ENCODE measurements around the gene KLF3.

Gene KLF3

DNA sequence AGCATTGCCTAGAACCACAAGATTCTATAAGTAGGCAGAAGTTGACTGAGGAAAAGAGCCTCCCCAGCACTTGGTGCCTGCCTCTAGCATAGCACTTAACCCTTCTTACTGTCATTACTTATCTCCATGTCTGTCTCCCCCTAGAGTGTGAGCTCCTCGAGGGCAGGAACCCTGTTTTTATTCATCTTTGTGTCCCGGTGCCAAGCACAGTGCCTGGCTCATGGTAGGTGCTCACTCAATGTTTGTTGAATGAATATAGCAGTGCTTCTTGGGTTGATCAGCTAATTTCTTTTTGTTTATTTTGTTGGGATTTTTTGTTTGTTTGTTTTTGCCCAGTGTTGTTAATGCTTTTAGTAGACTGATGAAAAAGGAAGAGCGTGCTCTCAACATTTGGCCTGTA lies 30.3 kb downstream of the KLF3 start:
- DNase-seq (ENCODE audit: low read depth in 2 of 3, low spot score in 2 of 3): no peak

DNA sequence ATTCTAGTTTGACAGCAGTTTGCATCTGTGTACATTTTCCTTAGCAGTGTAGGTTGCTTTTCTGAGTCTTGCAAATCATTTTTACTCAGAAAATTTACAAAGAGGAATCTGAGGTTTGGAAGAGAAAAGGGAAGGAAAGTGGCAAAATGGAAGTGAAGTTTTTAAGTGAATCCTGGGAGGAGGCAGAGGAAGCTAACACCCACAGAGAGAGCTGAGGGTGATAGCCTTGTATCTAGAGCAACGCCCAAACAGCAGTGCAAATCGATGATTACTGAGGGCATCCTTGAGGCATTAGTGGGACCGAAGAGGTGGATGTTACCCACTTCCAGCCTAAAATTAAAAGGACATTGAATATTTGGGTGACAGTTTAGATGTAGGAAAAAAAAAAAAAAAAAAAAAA lies 31.8 kb downstream of the KLF3 start:
- DNase-seq (ENCODE audit: low read depth in 2 of 3, low spot score in 2 of 3): no peak

DNA sequence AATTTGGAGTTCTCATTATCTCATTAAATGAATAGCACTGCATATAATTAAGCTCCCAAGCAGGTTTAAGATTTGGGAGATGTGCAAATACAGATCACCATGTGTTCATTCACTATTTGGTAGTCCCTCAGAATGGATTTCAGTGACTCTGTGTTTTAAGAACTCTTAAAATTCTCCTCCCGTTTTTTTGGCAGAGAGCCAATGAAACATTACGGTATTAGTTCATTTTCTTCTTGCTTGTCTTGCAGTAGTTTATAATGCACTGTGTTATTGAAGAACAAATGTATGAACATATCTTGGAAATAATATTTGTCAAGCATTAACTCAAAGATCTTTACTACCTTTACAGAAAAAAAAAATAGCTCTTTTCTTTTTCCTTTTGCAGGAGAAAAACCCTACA lies 32.7 kb downstream of the KLF3 start:
- no peak for DNase-seq (ENCODE audit: low read depth in 2 of 3, low spot score in 2 of 3)

DNA sequence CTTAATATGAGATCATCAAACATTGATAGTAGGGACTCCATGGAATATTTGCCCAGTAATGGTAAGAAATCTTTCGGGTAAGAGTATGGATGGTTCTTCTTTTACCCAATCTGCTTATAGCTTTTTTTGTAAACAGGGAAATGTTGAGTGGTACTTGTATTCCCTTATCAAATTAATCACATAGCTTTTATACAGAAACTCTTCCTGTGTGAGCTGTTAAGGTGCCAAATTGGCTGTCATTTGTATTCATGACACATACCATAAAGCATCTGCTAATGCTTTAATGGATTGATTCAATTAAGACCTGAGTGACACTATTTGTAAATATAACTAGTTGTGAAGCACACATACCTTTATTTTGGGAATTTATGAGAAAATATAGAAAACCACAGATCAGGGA lies 34.2 kb downstream of the KLF3 start:
- no peak for DNase-seq (ENCODE audit: low read depth in 2 of 3, low spot score in 2 of 3)

GRCh38 chr4:38699112-38699511 lies 35.1 kb downstream of the KLF3 start:
- DNase-seq (ENCODE audit: low read depth in 2 of 3, low spot score in 2 of 3): no peak

- no peak for DNase-seq (ENCODE audit: low read depth in 2 of 3, low spot score in 2 of 3)
Measured at GRCh38 chr4:38703635-38704034, 39.6 kb downstream of the KLF3 start.

- no peak for DNase-seq (ENCODE audit: low read depth in 2 of 3, low spot score in 2 of 3)
Measured at GRCh38 chr4:38704622-38705154, 40.7 kb downstream of the KLF3 start.

- no peak for DNase-seq (ENCODE audit: low read depth in 2 of 3, low spot score in 2 of 3)
Measured at GRCh38 chr4:38706301-38706700, 42.3 kb downstream of the KLF3 start.

GRCh38 chr4:38710053-38710452 lies 46.1 kb downstream of the KLF3 start:
- DNase-seq (ENCODE audit: low read depth in 2 of 3, low spot score in 2 of 3): no peak

- no peak for DNase-seq (ENCODE audit: low read depth in 2 of 3, low spot score in 2 of 3)
Measured at GRCh38 chr4:38711066-38711465, 47.1 kb downstream of the KLF3 start.

DNA sequence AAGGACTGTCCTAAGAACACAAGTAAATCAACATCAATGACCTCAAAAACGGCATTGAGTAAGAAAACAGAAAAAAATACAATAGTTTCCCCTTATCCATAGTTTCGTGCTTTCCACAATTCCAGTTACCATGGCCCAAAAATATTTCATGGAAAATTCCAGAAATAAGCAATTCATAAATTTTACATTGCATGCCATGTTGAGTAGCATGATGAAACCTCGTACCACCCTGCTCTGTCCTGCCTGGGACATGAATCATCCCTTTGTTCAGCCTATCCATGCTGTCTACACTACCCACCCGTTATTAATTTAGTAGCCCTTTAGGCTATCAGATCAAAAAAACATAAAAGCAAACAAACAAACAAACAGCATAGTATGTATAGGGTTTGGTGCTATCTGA lies 51.1 kb downstream of the KLF3 start:
- DNase-seq (ENCODE audit: low read depth in 2 of 3, low spot score in 2 of 3): no peak

DNA sequence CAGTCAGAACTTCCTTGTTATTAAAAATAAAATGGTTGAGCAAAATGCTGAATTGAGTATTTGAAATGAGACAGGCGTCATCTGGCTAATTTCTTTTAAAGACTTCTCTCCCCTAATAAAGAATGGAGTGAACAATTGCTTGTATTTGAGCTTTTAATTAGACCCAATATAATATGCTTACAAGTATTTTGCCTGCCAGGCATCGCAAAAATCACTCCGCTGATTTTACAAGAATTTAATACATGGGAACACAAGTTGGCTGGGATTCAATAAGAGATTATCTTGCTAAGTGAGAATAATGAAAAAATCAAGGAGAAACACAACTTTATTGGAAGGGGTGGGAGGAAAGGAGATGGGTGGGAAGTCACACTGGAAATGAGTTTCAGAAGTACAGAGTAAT lies 52.3 kb downstream of the KLF3 start:
- no peak for DNase-seq (ENCODE audit: low read depth in 2 of 3, low spot score in 2 of 3)

DNA sequence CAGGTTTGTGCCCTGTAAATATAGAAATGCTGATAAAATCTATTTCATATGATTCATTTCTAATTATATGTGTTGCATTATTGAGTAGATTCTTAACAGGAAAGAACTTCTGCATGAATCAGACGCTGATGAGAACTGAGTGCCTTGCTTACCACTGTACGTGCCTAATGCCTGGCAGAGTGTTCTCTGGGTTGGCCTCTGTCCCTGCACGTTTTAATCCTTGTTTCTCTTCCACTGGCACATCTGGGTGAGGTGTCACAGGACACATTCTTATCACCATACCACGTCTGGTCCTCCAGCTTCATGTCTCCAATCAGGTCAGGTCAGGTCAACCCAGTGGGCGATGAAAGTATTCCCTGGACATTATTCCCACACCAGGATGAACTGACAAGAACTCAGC lies 53.6 kb downstream of the KLF3 start:
- DNase-seq (ENCODE audit: low read depth in 2 of 3, low spot score in 2 of 3): no peak

DNA sequence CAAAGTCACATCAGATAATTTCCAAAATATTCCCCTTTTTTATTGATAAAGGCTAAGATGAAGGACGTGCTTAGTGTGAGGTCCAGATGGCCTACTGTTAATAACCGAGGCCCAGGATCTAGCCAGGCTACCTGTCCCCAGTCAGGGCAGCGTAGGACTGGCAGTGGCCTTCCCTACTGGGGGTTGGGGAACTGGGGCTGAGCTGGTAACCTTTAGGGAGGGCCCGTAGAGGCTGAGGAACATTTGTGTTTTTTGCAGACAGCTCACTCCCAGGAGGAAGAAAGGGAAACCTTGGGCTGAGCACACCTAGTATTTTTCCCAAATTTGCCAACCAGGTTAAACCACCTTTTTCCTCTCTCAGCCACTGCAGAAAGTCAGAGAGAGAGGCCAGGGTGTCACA lies 59.1 kb downstream of the KLF3 start:
- no peak for DNase-seq (ENCODE audit: low read depth in 2 of 3, low spot score in 2 of 3)

DNA sequence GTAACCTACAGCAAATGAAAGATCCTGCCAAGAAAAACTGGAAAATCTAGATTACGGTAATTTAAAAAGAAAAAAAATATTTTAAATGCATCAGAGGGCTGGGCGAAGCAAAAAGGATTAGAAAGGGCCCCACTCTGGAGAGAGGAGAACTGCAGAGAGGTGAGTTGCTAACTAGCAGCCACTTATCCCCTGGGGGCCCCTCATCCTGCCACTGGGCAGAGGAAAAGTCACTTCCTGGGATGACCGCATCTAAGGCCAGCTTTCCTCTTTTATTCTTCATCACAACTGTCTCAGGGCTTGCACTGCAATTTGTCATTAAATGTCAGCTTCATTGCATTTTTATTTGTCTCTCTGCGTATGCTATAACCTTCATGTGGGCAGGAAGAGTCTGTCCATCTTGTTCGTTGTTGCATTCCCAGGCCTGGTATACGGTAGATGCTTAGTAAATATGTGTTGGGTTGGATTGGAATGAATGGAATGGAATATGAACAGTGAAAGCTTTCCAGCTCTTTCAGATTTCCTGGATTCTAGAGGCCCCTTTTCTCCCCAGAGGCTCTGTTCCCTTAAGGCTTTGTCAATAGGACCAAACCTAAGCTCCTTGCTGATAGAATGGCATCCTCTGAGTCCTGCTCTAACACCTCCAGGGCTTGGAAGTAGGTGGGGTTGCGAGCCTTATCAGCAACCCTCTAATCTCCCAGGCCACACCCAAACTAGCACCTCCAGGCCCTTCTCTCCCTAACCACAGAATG lies 59.9 kb downstream of the KLF3 start:
- DNase-seq (ENCODE audit: low read depth in 2 of 3, low spot score in 2 of 3): no peak

- no peak for DNase-seq (ENCODE audit: low read depth in 2 of 3, low spot score in 2 of 3)
Measured at GRCh38 chr4:38724475-38724808, 60.4 kb downstream of the KLF3 start.

GRCh38 chr4:38728631-38729141 lies 64.7 kb downstream of the KLF3 start:
- no peak for DNase-seq (ENCODE audit: low read depth in 2 of 3, low spot score in 2 of 3)

GRCh38 chr4:38730493-38730829 lies 66.5 kb downstream of the KLF3 start:
- no peak for DNase-seq (ENCODE audit: low read depth in 2 of 3, low spot score in 2 of 3)

DNA sequence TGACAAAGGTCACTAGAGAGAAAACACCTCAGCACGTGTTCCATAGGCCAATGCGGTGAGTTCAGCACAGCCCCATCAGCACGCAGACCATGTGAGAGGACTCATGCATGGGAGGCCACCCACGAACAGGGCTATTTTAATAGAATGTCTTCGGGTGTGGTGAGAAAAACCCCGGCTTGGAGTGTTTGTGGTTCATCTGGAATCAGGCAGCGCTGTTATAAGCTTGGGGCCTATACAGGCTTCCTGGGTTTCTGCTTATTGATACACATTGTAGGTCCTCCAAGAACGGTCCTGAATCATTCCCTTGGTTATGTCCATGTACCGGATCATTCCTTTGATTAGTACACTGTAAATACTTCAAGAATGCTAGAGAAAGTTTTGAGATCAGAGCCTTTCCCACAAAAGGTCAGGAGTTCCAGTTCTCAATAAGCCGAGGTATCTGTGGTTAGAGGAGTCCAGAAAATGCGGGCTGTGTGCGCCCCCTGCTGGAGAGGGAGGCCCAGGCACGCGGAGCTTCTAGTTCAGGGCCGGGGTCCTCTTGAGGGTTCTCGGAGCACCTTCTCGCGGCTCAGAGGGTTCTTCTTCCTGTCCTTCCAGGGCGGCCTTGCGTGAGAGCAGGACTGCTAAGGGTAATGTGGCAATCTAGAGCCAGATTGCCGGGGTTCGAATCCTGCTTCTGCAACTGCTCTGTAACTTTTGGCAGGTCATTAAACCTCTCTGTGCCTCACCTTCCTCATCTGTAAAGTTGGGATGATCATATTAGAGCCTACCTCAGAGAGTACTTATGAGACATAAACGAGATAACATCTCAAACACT lies 67.0 kb downstream of the KLF3 start:
- DNase-seq (ENCODE audit: low read depth in 2 of 3, low spot score in 2 of 3): peak; percentile 57 to 86 (median 83)

GRCh38 chr4:38733663-38734062 lies 69.7 kb downstream of the KLF3 start:
- DNase-seq (ENCODE audit: low read depth in 2 of 3, low spot score in 2 of 3): no peak

GRCh38 chr4:38734446-38734845 lies 70.4 kb downstream of the KLF3 start:
- no peak for DNase-seq (ENCODE audit: low read depth in 2 of 3, low spot score in 2 of 3)

DNA sequence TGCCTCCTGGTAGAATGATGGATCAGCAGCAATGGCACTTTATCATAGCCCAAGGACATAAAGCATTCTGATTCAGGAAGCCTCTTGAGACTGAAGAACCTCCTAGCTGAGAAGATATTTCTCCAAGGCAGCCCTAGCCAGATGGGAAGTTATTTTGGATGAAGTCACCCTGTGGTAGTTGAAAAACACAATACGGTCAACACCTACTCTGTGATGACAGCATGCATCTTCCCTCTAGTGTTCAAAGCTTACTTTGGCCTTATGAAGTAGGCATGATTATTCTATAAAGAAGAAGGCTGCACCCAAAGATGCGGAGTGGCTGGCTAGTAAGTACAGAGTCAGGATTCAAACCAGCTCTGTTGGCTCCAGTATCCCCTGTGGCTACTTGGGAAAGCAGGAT lies 70.9 kb downstream of the KLF3 start:
- DNase-seq (ENCODE audit: low read depth in 2 of 3, low spot score in 2 of 3): no peak

Measured in activated CD8-positive, alpha-beta memory T cell treated with anti-CD3 and anti-CD28 coated beads for 48 hours (primary cell).